H1 (cell line): ENCODE data around the gene GAPDHS. TPM values are rescaled to one million over a fixed set of nuclear protein-coding genes. Genes with fewer than 3 reads are reported as not detected.

Experiments
- CTCF ChIA-PET: fragments of 300-600 bp; sonication (Branson Sonifier 250); formaldehyde crosslinking; loops from one replicate; lab custom pipeline; 2021; ENCODE audit not compliant: partially characterized antibody; lab: Charles Lee
- POLR2A ChIA-PET: fragments of 300-600 bp; sonication (Branson Sonifier 250); formaldehyde crosslinking; loops from one replicate; lab custom pipeline; 2021; ENCODE audit warnings: inconsistent platforms; ENCODE audit not compliant: partially characterized antibody; lab: Charles Lee
- DNase-seq, 2 experiments: peaks; one replicate each; pipeline versions ENCODE4 v3.0.0 to v3.0.0-alpha.2; 2010 to 2022; ENCODE audit warnings: low spot score in 2 of 2, low read depth in 1 of 2, mixed read lengths in 1 of 2
- FAIRE-seq: peaks from 2 replicates; lab custom pipeline; 2011; peaks lifted over from hg19 to GRCh38; lab: Jason Lieb, UNC
- H2AFZ ChIP-seq: 2 replicates; pipeline ENCODE4 v1.8.1; 2012; ENCODE audit warnings: low read length, inconsistent platforms
- H2AK5ac ChIP-seq: 2 replicates; pipeline ENCODE4 v1.6.1; 2013; ENCODE audit warnings: low read depth, low read length
- H2BK120ac ChIP-seq: replicated peaks from 2 replicates; pipeline ENCODE3; 2013; ENCODE audit warnings: low read depth, low read length, inconsistent platforms
- H2BK12ac ChIP-seq: 2 replicates; pipeline ENCODE4 v1.6.1; 2013; ENCODE audit warnings: low read depth, low read length
- H2BK15ac ChIP-seq: 2 replicates; pipeline ENCODE4 v1.6.1; 2013; ENCODE audit warnings: low read length
- H2BK20ac ChIP-seq: 2 replicates; pipeline ENCODE4 v1.6.1; 2013; ENCODE audit warnings: low read length
- H2BK5ac ChIP-seq: 2 replicates; pipeline ENCODE4 v1.6.1; 2013; ENCODE audit warnings: low read depth, low read length
- H3K14ac ChIP-seq: 2 replicates; pipeline ENCODE4 v1.6.1; 2013; ENCODE audit warnings: inconsistent platforms; ENCODE audit not compliant: insufficient read length
- H3K18ac ChIP-seq: 2 replicates; pipeline ENCODE4 v1.6.1; 2013; ENCODE audit warnings: low read length; ENCODE audit errors: extremely low read depth
- H3K23ac ChIP-seq: 2 replicates; pipeline ENCODE4 v1.6.1; 2013; ENCODE audit warnings: inconsistent platforms; ENCODE audit not compliant: insufficient read length
- H3K23me2 ChIP-seq: 2 replicates; pipeline ENCODE4 v1.6.1; 2013; ENCODE audit warnings: low read depth, low read length
- H3K27ac ChIP-seq: 2 replicates; pipeline ENCODE4 v1.6.1; 2011; ENCODE audit warnings: low read depth, low read length, inconsistent platforms
- H3K27me3 ChIP-seq, 4 experiments: replicated peaks in 1 of 4; 1 replicate in 1 of 4; 2 replicates in 3 of 4; pipeline versions ENCODE4 v1.6.1 to v1.8.1; 2011 to 2013; ENCODE audit warnings: low read length in 3 of 4, mild to moderate bottlenecking in 3 of 4, inconsistent platforms in 2 of 4, mixed read lengths in 2 of 4, moderate library complexity in 1 of 4; ENCODE audit not compliant: control insufficient read depth in 3 of 4, insufficient read depth in 3 of 4; ENCODE audit errors: extremely low read depth in 1 of 4
- H3K36me3 ChIP-seq, 4 experiments: 2 replicates each; pipeline versions ENCODE4 v1.6.1 to v1.8.1; 2011 to 2013; ENCODE audit warnings: mild to moderate bottlenecking in 4 of 4, low read length in 3 of 4, moderate library complexity in 2 of 4, control low read depth in 1 of 4, inconsistent platforms in 1 of 4; ENCODE audit not compliant: insufficient read depth in 4 of 4, control insufficient read depth in 2 of 4
- H3K4ac ChIP-seq: replicated peaks from 2 replicates; pipeline ENCODE3; 2013; ENCODE audit warnings: low read length, low read depth, mixed read lengths, inconsistent platforms; ENCODE audit not compliant: insufficient read length
- H3K4me1 ChIP-seq, 4 experiments: replicated peaks in 1 of 4; 1 replicate in 1 of 4; 2 replicates in 3 of 4; pipeline versions ENCODE4 v1.6.1 to v1.8.1; 2011 to 2013; ENCODE audit warnings: low read length in 3 of 4, inconsistent platforms in 2 of 4, mixed read lengths in 1 of 4; ENCODE audit not compliant: insufficient read depth in 4 of 4, control insufficient read depth in 3 of 4
- H3K4me2 ChIP-seq, 2 experiments: 2 replicates each; pipeline versions ENCODE4 v1.6.1 to v1.8.1; 2011 to 2013; ENCODE audit warnings: low read depth in 2 of 2, low read length in 2 of 2, control low read depth in 1 of 2, inconsistent platforms in 1 of 2, mild to moderate bottlenecking in 1 of 2; ENCODE audit not compliant: insufficient read depth in 1 of 2
- H3K4me3 ChIP-seq, 4 experiments: fragments of 200-600, 300-600 bp in 1 of 4; sonication (generic), shearing (Covaris generic), sonication (Bioruptor Twin) in 1 of 4; 2 replicates each; pipeline versions ENCODE4 v1.5.1 to v1.8.1; 2011 to 2016; ENCODE audit warnings: low read length in 4 of 4, low read depth in 3 of 4, control low read depth in 2 of 4, inconsistent platforms in 2 of 4, mild to moderate bottlenecking in 2 of 4, mixed read lengths in 1 of 4, moderate library complexity in 1 of 4; ENCODE audit not compliant: insufficient read depth in 2 of 4; ENCODE audit errors: extremely low read depth in 1 of 4
- H3K56ac ChIP-seq: replicated peaks from 2 replicates; pipeline ENCODE3; 2013; ENCODE audit warnings: low read depth, mild to moderate bottlenecking, mixed read lengths, low read length, inconsistent platforms; ENCODE audit not compliant: insufficient read length
- H3K79me1 ChIP-seq: 2 replicates; pipeline ENCODE4 v1.6.1; 2013; ENCODE audit warnings: low read depth, low read length, control low read depth
- H3K79me2 ChIP-seq, 2 experiments: 2 replicates each; pipeline versions ENCODE4 v1.6.1 to v1.8.1; 2012 to 2013; ENCODE audit warnings: low read length in 2 of 2, mild to moderate bottlenecking in 2 of 2, inconsistent platforms in 1 of 2; ENCODE audit not compliant: insufficient read depth in 2 of 2, control insufficient read depth in 1 of 2
- H3K9ac ChIP-seq, 4 experiments: replicated peaks in 1 of 4; 1 replicate in 1 of 4; 2 replicates in 3 of 4; pipeline versions ENCODE4 v1.6.1 to v1.8.1; 2011 to 2013; ENCODE audit warnings: low read depth in 3 of 4, low read length in 3 of 4, control low read depth in 2 of 4, mild to moderate bottlenecking in 2 of 4, moderate library complexity in 2 of 4, inconsistent platforms in 1 of 4; ENCODE audit errors: extremely low read depth in 1 of 4
- H3K9me3 ChIP-seq, 2 experiments: 2 replicates each; pipeline versions ENCODE4 v1.6.1 to v1.8.1; 2012 to 2013; ENCODE audit warnings: mild to moderate bottlenecking in 2 of 2, moderate library complexity in 2 of 2, control low read depth in 1 of 2, inconsistent platforms in 1 of 2, low read depth in 1 of 2, low read length in 1 of 2, mixed read lengths in 1 of 2; ENCODE audit not compliant: insufficient read depth in 2 of 2
- H4K20me1 ChIP-seq, 2 experiments: replicated peaks in 1 of 2; 2 replicates each; pipeline versions ENCODE3 to v1.8.1; 2011 to 2013; ENCODE audit warnings: inconsistent platforms in 2 of 2, low read length in 2 of 2, mild to moderate bottlenecking in 1 of 2; ENCODE audit not compliant: insufficient read depth in 2 of 2, control insufficient read depth in 1 of 2
- H4K5ac ChIP-seq: 2 replicates; pipeline ENCODE4 v1.6.1; 2013; ENCODE audit warnings: low read length, low read depth, mixed read lengths, inconsistent platforms; ENCODE audit not compliant: insufficient read length
- H4K8ac ChIP-seq: 2 replicates; pipeline ENCODE4 v1.8.0; 2013; ENCODE audit warnings: mild to moderate bottlenecking, moderate library complexity, low read length, inconsistent platforms; ENCODE audit not compliant: insufficient read depth; ENCODE audit errors: extremely low read depth
- H4K91ac ChIP-seq: replicated peaks from 2 replicates; pipeline ENCODE3; 2013; ENCODE audit warnings: low read length, mixed read lengths, inconsistent platforms; ENCODE audit not compliant: insufficient read length
- CBX5 ChIP-seq: fragments of 300-800, 300-1000 bp; sonication (generic); IDR thresholded peaks from 2 replicates; pipeline ENCODE4 v1.7.1; 2016; ENCODE audit warnings: antibody characterized with exemption, low read length, low read depth
- SIRT6 ChIP-seq: IDR thresholded peaks from one replicate; pipeline ENCODE4 v1.7.1; 2012; ENCODE audit warnings: low read length, inconsistent platforms
- WGBS, 2 experiments: shearing (Covaris generic) in 1 of 2; methylation state at CpG; one replicate each; pipeline versions ENCODE4 v1.1.6 to v1.1.7; 2013 to 2015; ENCODE audit warnings: low lambda C conversion rate in 2 of 2, mixed read lengths in 2 of 2, inconsistent platforms in 1 of 2, low coverage in 1 of 2, missing lambda C conversion rate in 1 of 2; ENCODE audit not compliant: insufficient replicate concordance in 2 of 2, insufficient coverage in 1 of 2, insufficient read length in 1 of 2; ENCODE audit errors: extremely low coverage in 1 of 2, missing lambda C conversion rate in 1 of 2; 5-methylcytosine and 5-hydroxymethylcytosine counted together
- polyA plus RNA-seq, 7 experiments: library from polyadenylated mRNA; depleted of rRNA in 3 of 7; stranded (reverse) in 5 of 7; unstranded in 2 of 7; fragments of >200 nt in 5 of 7; fragments of 200-250 nt in 2 of 7; gene quantifications; 1 replicate in 5 of 7; 2 replicates in 1 of 7; 4 replicates in 1 of 7; pipeline versions ENCODE4 v1.2.1 to v1.2.3, GENCODE V29; 2011 to 2013; ENCODE audit warnings: missing spikeins in 2 of 7, mixed read lengths in 2 of 7
- total RNA-seq: library from RNA; stranded (reverse); fragmentation: NEBNext Ultra II Directional; extraction: Animal tissue kit (Norgen Biotek cat#: 25700); gene quantifications from 2 replicates; pipeline ENCODE4 v1.2.1, GENCODE V29; 2021

GAPDHS gene
- total and polyA plus RNA-seq, 2 of the 8 experiments (the other 6 are each of a cell fraction or from before 2014, with no cell fraction given), result 0.26 TPM; not detected in 1

DNA sequence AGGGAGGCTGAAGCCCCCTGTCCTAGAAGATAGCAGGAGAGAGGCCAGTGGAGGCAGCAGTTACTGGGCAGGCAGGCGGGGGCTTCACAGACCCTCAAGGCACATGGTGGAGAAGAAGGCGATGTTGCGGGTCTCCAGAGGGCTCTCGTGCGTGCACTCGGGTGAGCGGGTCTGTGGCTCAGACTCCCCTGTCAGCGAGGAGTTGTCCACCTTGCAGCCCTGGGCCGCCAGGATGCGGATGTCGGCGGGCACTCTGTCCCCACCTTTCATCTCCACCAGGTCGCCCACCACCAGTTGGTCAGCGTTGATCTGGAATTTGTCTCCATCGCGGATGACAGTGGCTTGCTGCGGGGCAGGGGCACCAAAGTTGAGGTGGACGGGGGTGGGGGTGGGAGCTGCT lies 27.0 kb downstream of the GAPDHS start:
- H2BK20ac ChIP-seq, result no peak overlapping the region
- no peak overlapping the region for H4K8ac ChIP-seq
- H3K23me2 ChIP-seq, result peaks cover 4% of the 10 kb centered on the region; the same call in 1 of the 2 replicates
- WGBS, 2 experiments, result 90% methylated on average over 18 of the region's 18 CpGs; no CpG with 5 or more reads in 1 of the 2 experiments
- no peak overlapping the region for H3K27ac ChIP-seq
- TF ChIP-seq CBX5, result no peak
- no peak for TF ChIP-seq SIRT6
- H2BK120ac ChIP-seq, result no peak overlapping the region
- no peak overlapping the region for H3K56ac ChIP-seq
- H3K4me3 ChIP-seq, result no peak overlapping the region
- no peak overlapping the region for H4K91ac ChIP-seq
- no peaks in the 10 kb centered on the region for H3K36me3 ChIP-seq
- no peaks in the 10 kb centered on the region for H3K79me1 ChIP-seq
- H3K9me3 ChIP-seq, result no peaks in the 10 kb centered on the region; a peak in 1 of 4 replicates
- DNase-seq (no peak), FAIRE-seq (no peak)
- no peaks in the 10 kb centered on the region for H3K79me2 ChIP-seq
- H4K5ac ChIP-seq, result no peak overlapping the region
- peaks cover 0 to 6% (median 4%) of the 10 kb centered on the region in 4 experiments; a peak in 3 of 7 replicates for H3K4me1 ChIP-seq
- peaks cover 7 to 8% of the 10 kb centered on the region in 2 experiments for H4K20me1 ChIP-seq
- ChIA-PET CTCF (interaction anchor here (1.2 to 7.7 kb wide), 5 partner anchors 11 to 120 kb away, joined by 3 to 90 read pairs (median 4); partner anchors contain the start of gene PMIS2), POLR2A (interaction anchor here (1.2 kb wide), 1 partner anchor 54 kb away, joined by 4 read pairs; no protein-coding TSS in a partner anchor)
- no peak overlapping the region for H2BK15ac ChIP-seq
- no peak overlapping the region for H2BK5ac ChIP-seq
- H3K27me3 ChIP-seq, result peaks cover 0 to 16% (median 12%) of the 10 kb centered on the region in 4 experiments; a peak in 5 of 7 replicates
- H2AK5ac ChIP-seq, result no peak overlapping the region
- no peak overlapping the region for H2BK12ac ChIP-seq
- no peak overlapping the region for H3K4ac ChIP-seq
- H3K23ac ChIP-seq, result no peak overlapping the region
- H3K4me2 ChIP-seq, result no peak overlapping the region
- H3K18ac ChIP-seq, result no peak overlapping the region
- no peak overlapping the region for H3K9ac ChIP-seq
- H2AFZ ChIP-seq, result no peak overlapping the region
- no peak overlapping the region for H3K14ac ChIP-seq
